GM19099 (cell line): ENCODE measurements around the gene PCDHA1.

Experiments used
- POLR2A ChIP-seq: IDR thresholded peaks from 3 replicates; pipeline ENCODE4 v1.6.1; 2011; ENCODE audit warnings: low read depth; ENCODE audit not compliant: insufficient read length; ENCODE audit errors: extremely low read depth

Gene PCDHA1

GRCh38 chr5:140857177-140857986, 71.4 kb downstream of the PCDHA1 start:
- TF ChIP-seq POLR2A: no peak

DNA sequence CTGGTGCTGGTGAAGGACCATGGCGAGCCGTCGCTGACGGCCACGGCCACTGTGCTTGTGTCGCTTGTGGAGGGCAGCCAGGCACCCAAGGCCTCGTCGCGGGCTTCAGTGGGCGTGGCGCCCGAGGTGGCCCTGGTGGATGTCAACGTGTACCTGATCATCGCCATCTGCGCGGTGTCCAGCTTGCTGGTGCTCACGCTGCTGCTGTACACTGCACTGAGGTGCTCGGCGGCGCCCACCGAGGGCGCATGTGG, 72.0 kb downstream of the PCDHA1 start:
- TF ChIP-seq POLR2A: no peak

GRCh38 chr5:140862441-140863295, 76.7 kb downstream of the PCDHA1 start:
- TF ChIP-seq POLR2A: no peak

- TF ChIP-seq POLR2A: no peak
Observed at GRCh38 chr5:140868721-140869554, 83.0 kb downstream of the PCDHA1 start, which contains the start of gene PCDHA11. Gene PCDHA11, plus strand, starts transcription at chr5:140868957. Its CDS starts 147 bp downstream, at chr5:140869104.

DNA sequence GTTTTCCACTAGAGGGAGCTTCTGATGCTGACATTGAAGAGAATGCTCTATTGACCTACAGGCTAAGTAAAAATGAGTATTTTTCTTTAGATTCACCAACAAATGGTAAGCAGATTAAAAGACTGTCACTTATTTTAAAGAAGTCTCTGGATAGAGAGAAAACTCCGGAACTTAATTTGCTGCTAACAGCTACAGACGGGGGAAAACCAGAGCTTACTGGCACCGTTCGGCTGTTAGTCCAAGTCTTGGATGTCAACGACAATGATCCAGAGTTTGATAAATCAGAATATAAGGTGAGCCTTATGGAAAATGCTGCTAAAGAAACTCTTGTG, 83.6 kb downstream of the PCDHA1 start:
- TF ChIP-seq POLR2A: no peak

- TF ChIP-seq POLR2A: no peak
Observed at GRCh38 chr5:140870221-140871201, 84.6 kb downstream of the PCDHA1 start.

GRCh38 chr5:140875085-140876065, 89.4 kb downstream of the PCDHA1 start, which contains the start of gene PCDHA12:
Gene PCDHA12, plus strand, starts transcription at chr5:140875308. Its CDS starts 165 bp downstream, at chr5:140875473.
- TF ChIP-seq POLR2A: no peak

GRCh38 chr5:140877262-140877581, 91.3 kb downstream of the PCDHA1 start:
- no peak for TF ChIP-seq POLR2A

GRCh38 chr5:140881889-140882590, 96.1 kb downstream of the PCDHA1 start, which contains the start of gene PCDHA13:
Gene PCDHA13, plus strand, starts transcription at chr5:140882124. Its CDS starts 145 bp downstream, at chr5:140882269.
- no peak for TF ChIP-seq POLR2A

DNA sequence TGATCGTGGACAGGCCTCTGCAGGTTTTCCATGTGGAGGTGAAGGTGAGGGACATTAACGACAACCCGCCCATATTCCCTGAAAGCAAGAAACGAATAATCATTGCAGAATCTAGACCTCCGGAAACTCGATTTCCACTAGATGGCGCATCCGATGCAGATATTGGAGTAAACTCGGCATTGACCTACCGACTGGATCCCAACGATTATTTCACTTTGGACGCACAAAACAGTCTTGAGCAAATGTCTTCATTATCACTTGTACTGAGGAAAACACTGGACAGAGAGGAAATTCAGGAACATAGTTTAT, 96.6 kb downstream of the PCDHA1 start:
- TF ChIP-seq POLR2A: no peak

GRCh38 chr5:140883373-140883772, 97.4 kb downstream of the PCDHA1 start:
- no peak for TF ChIP-seq POLR2A

DNA sequence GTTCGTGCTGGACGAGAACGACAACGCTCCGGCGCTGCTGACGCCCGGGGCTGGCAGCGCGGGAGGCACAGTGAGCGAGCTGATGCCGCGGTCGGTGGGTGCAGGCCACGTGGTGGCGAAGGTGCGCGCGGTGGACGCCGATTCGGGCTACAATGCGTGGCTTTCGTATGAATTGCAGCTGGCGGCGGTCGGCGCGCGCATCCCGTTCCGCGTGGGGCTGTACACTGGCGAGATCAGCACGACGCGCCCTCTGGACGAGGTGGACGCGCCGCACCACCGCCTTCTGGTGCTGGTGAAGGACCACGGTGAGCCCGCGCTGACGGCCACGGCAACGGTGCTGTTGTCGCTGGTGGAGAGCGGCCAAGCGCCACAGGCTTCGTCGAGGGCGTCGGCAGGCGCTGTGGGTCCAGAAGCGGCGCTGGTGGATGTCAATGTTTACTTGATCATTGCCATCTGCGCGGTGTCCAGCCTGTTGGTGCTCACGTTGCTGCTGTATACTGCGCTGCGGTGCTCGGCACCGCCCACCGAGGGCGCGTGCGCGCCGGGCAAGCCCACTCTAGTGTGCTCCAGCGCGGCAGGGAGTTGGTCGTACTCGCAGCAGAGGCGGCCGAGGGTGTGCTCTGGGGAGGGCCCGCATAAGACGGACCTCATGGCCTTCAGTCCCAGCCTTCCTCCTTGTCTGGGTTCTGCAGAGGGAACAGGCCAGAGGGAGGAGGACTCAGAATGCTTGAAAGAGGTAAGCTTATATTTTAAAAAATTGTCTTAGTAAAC, 98.2 kb downstream of the PCDHA1 start:
- TF ChIP-seq POLR2A: no peak

DNA sequence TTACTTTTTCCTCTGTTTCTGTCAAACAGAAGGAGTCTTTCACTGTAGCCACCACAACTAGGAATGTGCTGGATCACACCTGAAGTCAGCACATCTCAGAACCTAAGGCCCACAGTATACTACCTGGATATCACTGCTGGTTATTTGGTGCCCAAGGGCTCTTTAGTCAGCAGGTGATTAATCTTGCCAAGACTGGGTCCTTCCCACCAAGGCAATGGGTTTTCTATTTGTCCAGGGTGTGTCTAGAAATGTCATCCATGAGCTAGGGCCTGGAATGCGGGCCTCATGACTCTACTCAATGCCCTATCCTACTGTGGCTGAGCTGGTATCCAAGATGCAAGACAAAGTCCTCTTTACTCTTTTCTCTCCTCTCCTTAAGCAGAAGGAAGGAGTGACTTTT, 130.4 kb downstream of the PCDHA1 start:
- no peak for TF ChIP-seq POLR2A
